Activated CD4-positive, alpha-beta T cell treated with anti-CD3 and anti-CD28 coated beads, Interleukin-2, amount 10 ng/mL, durations not matched to agents 24 days and 14 days (primary cell): ENCODE results near the gene PVRIG. TPM values are rescaled to one million over a fixed set of nuclear protein-coding genes. Genes with fewer than 3 reads are reported as not detected.
A peak's percentile ranks its signal among the peaks of the same experiment; 100 is the strongest.
"Not testable (repeated sequence)": the region's sequence is repeated elsewhere in the genome, so short reads cannot be mapped to it uniquely, and the experiment has no call there.

ENCODE experiments used
- DNase-seq: peaks from one replicate; pipeline ENCODE4 v3.0.0; 2022
- H3K27ac Mint-ChIP-seq: one replicate; pipeline ENCODE4 v1.8.0; 2022; ENCODE audit warnings: mild to moderate bottlenecking, mixed read lengths
- H3K27me3 Mint-ChIP-seq: one replicate; pipeline ENCODE4 v1.8.0; 2022; ENCODE audit warnings: mixed read lengths
- H3K36me3 Mint-ChIP-seq: one replicate; pipeline ENCODE4 v1.8.0; 2022; ENCODE audit warnings: low read depth, mild to moderate bottlenecking, mixed read lengths
- H3K4me1 Mint-ChIP-seq: one replicate; pipeline ENCODE4 v1.8.0; 2021; ENCODE audit warnings: mixed read lengths
- H3K4me3 Mint-ChIP-seq: one replicate; pipeline ENCODE4 v1.8.0; 2022; ENCODE audit warnings: mild to moderate bottlenecking, moderate library complexity, mixed read lengths
- H3K9me3 Mint-ChIP-seq: one replicate; pipeline ENCODE4 v1.8.0; 2021; ENCODE audit warnings: mixed read lengths
- intact Hi-C: fragments of 100-400 bp; cut with micrococcal nuclease; formaldehyde crosslinking; loops from one replicate; pipeline ENCODE4 v1.15.1; 2023
- total RNA-seq: library from RNA; stranded (reverse); gene quantifications from 2 replicates; pipeline ENCODE4 v1.2.3, GENCODE V29; 2022

PVRIG gene
- total RNA-seq, 1 donor from 2014 or later, result 21.6 TPM

- intact Hi-C loops, result loop anchor here (5.0 kb wide), 1 partner anchor 98 kb away; the partner anchor contains the start of gene MBLAC1
These were observed 5.1 kb downstream of the PVRIG start for GRCh38 chr7:100224891-100225290.

GRCh38 chr7:100234660-100235317, 15.0 kb downstream of the PVRIG start:
- intact Hi-C loops, H3K27me3 Mint-ChIP-seq, H3K4me3 Mint-ChIP-seq, DNase-seq, H3K9me3 Mint-ChIP-seq, H3K27ac Mint-ChIP-seq, H3K4me1 Mint-ChIP-seq: not testable (repeated sequence)
- H3K36me3 Mint-ChIP-seq, result peaks cover 32% of the 10 kb centered on the region

More at GRCh38 chr7:100224891-100225290, 5.1 kb downstream of the PVRIG start:
- Mint-ChIP-seq H3K4me3 (peak overlapping the region; percentile 53), H3K4me1 (peaks cover 34% of the 10 kb centered on the region), H3K27ac (peak overlapping the region; percentile 81), H3K36me3 (peaks cover 54% of the 10 kb centered on the region)
- H3K27me3 Mint-ChIP-seq, H3K9me3 Mint-ChIP-seq, DNase-seq: not testable (repeated sequence)

- intact Hi-C loops, H3K36me3 Mint-ChIP-seq, H3K4me3 Mint-ChIP-seq, H3K27ac Mint-ChIP-seq, H3K27me3 Mint-ChIP-seq, H3K9me3 Mint-ChIP-seq, DNase-seq: not testable (repeated sequence)
- peaks cover 13% of the 10 kb centered on the region for H3K4me1 Mint-ChIP-seq
These were observed 20.2 kb downstream of the PVRIG start for GRCh38 chr7:100239975-100240374.

GRCh38 chr7:100243385-100243784, 23.6 kb downstream of the PVRIG start:
- H3K9me3 Mint-ChIP-seq, intact Hi-C loops, H3K36me3 Mint-ChIP-seq, H3K27me3 Mint-ChIP-seq: not testable (repeated sequence)
- peaks cover 19% of the 10 kb centered on the region for H3K4me1 Mint-ChIP-seq
- H3K4me3 Mint-ChIP-seq, result peak overlapping the region; percentile 23
- peak overlapping the region; percentile 90 for H3K27ac Mint-ChIP-seq
- DNase-seq, result peak; percentile 82

GRCh38 chr7:100244988-100245605, 25.3 kb downstream of the PVRIG start:
- H3K36me3 Mint-ChIP-seq, H3K9me3 Mint-ChIP-seq, H3K27ac Mint-ChIP-seq, H3K27me3 Mint-ChIP-seq, DNase-seq, H3K4me3 Mint-ChIP-seq, intact Hi-C loops: not testable (repeated sequence)
- peaks cover 17% of the 10 kb centered on the region for H3K4me1 Mint-ChIP-seq

GRCh38 chr7:100246121-100246864, 26.5 kb downstream of the PVRIG start:
- H3K9me3 Mint-ChIP-seq, H3K4me3 Mint-ChIP-seq, H3K27me3 Mint-ChIP-seq, H3K27ac Mint-ChIP-seq, H3K36me3 Mint-ChIP-seq, DNase-seq, intact Hi-C loops: not testable (repeated sequence)
- peaks cover 17% of the 10 kb centered on the region for H3K4me1 Mint-ChIP-seq

GRCh38 chr7:100246865-100247137, 27.1 kb downstream of the PVRIG start:
- H3K27ac Mint-ChIP-seq, DNase-seq, H3K27me3 Mint-ChIP-seq, H3K36me3 Mint-ChIP-seq, H3K9me3 Mint-ChIP-seq, intact Hi-C loops, H3K4me3 Mint-ChIP-seq: not testable (repeated sequence)
- H3K4me1 Mint-ChIP-seq, result peaks cover 17% of the 10 kb centered on the region

- intact Hi-C loops, result no loop called here
- no peaks in the 10 kb centered on the region for H3K9me3 Mint-ChIP-seq
These were observed 27.5 kb downstream of the PVRIG start for GRCh38 chr7:100247152-100247757.

GRCh38 chr7:100248483-100248882, 28.7 kb downstream of the PVRIG start:
- H3K4me1 Mint-ChIP-seq, result peaks cover 9% of the 10 kb centered on the region
- no peak overlapping the region for H3K4me3 Mint-ChIP-seq
- no peak overlapping the region for H3K27ac Mint-ChIP-seq
- H3K9me3 Mint-ChIP-seq, result no peaks in the 10 kb centered on the region
- intact Hi-C loops, result no loop called here
- no peaks in the 10 kb centered on the region for H3K36me3 Mint-ChIP-seq
- no peaks in the 10 kb centered on the region for H3K27me3 Mint-ChIP-seq
- no peak for DNase-seq

More at GRCh38 chr7:100247152-100247757, 27.5 kb downstream of the PVRIG start:
- no peak for DNase-seq
- no peaks in the 10 kb centered on the region for H3K27me3 Mint-ChIP-seq
- peaks cover 17% of the 10 kb centered on the region for H3K4me1 Mint-ChIP-seq
- no peak overlapping the region for H3K27ac Mint-ChIP-seq
- H3K36me3 Mint-ChIP-seq, result no peaks in the 10 kb centered on the region
- H3K4me3 Mint-ChIP-seq, result no peak overlapping the region

GRCh38 chr7:100257017-100257416, 37.3 kb downstream of the PVRIG start:
- Mint-ChIP-seq H3K36me3 (no peaks in the 10 kb centered on the region), H3K27ac (no peak overlapping the region), H3K9me3 (no peaks in the 10 kb centered on the region), H3K27me3 (no peaks in the 10 kb centered on the region), H3K4me1 (no peaks in the 10 kb centered on the region), H3K4me3 (no peak overlapping the region)
- intact Hi-C loops, result no loop called here
- no peak for DNase-seq

GRCh38 chr7:100259984-100260383, 40.2 kb downstream of the PVRIG start:
- H3K4me3 Mint-ChIP-seq, H3K36me3 Mint-ChIP-seq, H3K27ac Mint-ChIP-seq, H3K27me3 Mint-ChIP-seq, DNase-seq, H3K4me1 Mint-ChIP-seq, H3K9me3 Mint-ChIP-seq, intact Hi-C loops: not testable (repeated sequence)

- not testable (repeated sequence) for H3K4me3 Mint-ChIP-seq
These were observed 43.1 kb downstream of the PVRIG start for GRCh38 chr7:100262896-100263295.

GRCh38 chr7:100264223-100264622, 44.5 kb downstream of the PVRIG start:
- H3K27ac Mint-ChIP-seq, H3K4me1 Mint-ChIP-seq, H3K36me3 Mint-ChIP-seq, H3K4me3 Mint-ChIP-seq, H3K27me3 Mint-ChIP-seq, DNase-seq, intact Hi-C loops, H3K9me3 Mint-ChIP-seq: not testable (repeated sequence)

More at GRCh38 chr7:100262896-100263295, 43.1 kb downstream of the PVRIG start:
- H3K27ac Mint-ChIP-seq, H3K4me1 Mint-ChIP-seq, H3K27me3 Mint-ChIP-seq, intact Hi-C loops, H3K9me3 Mint-ChIP-seq, H3K36me3 Mint-ChIP-seq, DNase-seq: not testable (repeated sequence)

- H3K36me3 Mint-ChIP-seq, H3K9me3 Mint-ChIP-seq, H3K27ac Mint-ChIP-seq, H3K4me1 Mint-ChIP-seq, H3K4me3 Mint-ChIP-seq, H3K27me3 Mint-ChIP-seq, DNase-seq, intact Hi-C loops: not testable (repeated sequence)
These were observed 45.0 kb downstream of the PVRIG start for GRCh38 chr7:100264669-100265165.
